GM11168 (cell line): ENCODE data around the gene MMP20.

ENCODE experiments used
- in situ Hi-C: fragments of 300-500 bp; cut with MboI; formaldehyde crosslinking; loops from one replicate; pipeline ENCODE4 v1.12.0; 2022; ENCODE audit warnings: low sequenced_read_pairs; ENCODE audit not compliant: unreplicated experiment

The MMP20 gene

DNA sequence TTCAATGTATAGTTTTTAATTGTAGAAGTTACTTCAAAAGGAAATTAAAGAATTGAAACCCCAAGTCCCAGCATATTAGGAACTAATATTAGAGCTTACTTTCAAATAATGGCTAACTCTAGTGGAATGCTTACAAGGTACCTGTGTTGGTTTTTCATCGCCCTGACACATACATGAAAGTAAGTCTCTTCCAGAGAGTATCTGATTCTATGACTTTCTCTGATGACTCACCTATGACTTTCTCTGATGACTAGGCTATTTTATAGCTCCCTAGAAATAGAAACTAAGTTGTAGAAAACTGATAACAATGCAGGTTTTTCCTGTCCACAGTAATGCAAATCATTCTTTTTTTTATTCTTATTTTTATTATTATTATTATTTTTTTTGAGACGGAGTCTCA is 61.0 kb downstream of the MMP20 start:
- in situ Hi-C loops = no loop called here

DNA sequence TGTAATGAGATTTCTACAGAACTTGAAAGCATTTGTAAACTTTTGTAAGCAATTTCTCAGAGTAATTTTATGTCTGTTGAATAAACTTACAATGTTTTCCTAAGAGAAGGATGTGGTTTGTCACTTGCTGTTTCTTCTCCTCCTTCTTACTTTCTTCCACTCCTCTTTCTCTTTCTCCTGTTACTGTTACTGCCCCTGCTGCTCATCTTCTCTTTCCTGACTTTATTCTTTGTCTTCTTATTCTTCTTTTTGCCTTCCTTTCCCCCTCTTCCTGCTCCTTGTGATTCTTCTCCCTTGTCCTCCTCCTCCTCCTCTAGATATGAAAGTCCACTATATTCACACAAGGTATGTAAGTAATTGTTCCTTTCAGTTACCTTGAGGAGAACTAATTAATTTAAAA is 63.5 kb downstream of the MMP20 start:
- in situ Hi-C loops = no loop called here

DNA sequence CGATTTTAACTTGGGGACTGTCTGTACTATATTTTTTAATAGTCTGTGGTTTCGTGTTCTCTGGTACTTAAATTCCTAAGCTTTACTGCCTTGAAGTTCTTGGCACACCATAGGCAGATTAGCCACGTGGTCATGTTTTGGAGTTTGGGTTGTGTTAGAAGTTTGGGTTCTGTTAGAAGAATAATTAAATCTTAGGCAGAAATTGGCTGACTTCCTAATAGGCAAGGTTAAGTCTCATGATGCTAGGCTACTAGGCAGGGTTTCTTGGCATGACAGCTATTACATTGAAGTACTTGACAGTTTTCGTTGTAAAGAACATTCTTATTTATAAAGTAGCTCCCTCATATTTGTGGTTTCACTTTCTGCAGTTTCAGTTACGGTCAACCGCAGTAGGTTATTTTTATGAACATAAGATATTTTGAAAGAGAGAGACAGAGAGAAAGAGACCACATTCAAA is 64.5 kb downstream of the MMP20 start:
- in situ Hi-C loops = no loop called here

DNA sequence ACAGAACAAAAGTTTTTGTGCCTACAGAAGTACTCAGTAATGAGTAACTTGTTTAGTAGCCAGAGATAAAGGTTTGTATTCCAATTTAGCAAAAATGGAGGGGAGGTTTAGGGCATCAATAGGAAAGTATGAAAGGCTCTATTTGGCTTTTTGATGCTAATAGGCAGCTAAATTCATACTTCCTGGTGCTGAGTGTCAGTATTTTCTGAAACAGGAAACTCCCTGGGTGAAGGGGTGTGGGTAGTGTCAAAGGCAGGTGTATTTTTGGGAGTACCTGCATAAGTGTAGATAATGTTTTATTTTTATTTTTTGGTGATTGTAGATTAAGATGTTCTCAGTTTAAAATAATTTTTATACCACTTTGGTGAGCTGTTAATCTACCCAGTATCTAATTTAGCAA is 65.3 kb downstream of the MMP20 start:
- in situ Hi-C loops = no loop called here

DNA sequence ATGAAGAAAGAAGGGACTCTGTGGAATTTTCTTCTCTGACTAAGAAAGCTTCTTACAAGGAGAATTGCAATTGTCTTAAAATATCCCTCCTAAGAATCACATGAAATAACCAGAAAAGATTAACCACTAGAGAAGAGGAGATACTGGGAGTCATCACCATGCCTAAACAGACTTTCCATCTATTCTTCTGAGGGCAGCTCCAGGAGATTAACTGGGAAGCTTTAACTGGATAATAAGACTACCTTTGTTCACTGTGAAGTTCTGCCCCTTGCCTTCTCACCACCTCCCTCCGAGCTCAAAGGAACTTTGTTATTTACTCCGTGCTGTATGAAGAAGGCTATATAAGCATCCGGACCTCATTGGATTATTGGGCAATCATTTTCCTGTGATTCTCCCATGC is 70.0 kb downstream of the MMP20 start:
- in situ Hi-C loops = no loop called here

DNA sequence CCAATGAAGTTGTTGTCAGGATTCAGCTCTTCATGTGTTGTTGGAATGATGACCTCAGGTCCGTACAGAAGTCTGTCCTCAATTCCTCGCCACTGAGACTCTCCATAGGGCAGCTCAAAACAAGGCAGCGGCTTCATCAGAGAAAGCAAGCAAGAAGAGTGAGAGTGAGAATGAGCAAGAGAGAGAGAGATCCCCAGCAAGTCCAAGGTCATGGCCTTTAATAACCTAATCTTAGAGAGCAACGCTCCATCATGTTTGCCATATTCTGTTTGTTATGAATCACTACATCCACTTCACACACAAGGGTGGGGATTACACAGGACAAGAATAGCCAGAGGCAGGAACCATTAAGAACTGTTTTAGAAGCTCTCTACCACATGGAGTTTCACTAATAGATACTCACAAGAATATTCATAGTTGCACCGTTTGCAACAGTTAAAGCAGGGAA is 71.3 kb downstream of the MMP20 start:
- in situ Hi-C loops = no loop called here

DNA sequence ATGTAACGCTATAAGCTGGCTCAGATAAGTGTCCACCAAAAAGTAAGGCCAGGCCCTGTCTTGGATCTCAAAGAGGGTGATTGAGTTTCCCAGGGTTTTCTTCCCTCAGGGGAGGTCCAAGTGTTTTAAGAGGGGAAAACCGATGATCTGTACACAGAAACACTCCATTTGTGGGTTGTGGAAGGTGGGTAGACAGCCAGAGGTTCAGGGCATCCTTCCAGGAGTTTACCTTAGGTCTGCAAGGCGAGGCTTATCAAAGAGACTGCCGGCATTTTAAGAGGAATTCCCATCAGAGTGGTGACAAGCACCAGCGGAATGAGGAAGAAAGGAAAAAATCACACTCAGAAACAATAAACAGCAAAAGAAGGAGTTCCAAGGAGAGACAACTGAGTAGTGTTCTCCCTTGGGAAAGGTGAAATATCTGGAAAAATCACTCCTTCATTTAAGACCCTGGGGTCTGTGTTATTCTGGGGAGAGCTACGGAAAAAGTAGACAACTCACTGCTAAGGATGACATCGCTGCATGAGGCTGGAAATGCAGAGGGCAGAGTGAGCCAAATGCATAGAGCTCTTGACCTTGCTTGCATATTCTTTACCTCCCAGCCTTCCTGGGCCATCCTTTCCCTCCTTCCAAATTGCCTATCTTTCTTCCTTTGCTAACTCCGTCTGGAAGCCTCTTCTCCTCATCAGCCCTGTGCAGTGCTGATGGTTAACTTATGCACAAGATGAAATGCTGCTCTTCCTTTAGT is 72.5 kb downstream of the MMP20 start:
- in situ Hi-C loops = no loop called here

DNA sequence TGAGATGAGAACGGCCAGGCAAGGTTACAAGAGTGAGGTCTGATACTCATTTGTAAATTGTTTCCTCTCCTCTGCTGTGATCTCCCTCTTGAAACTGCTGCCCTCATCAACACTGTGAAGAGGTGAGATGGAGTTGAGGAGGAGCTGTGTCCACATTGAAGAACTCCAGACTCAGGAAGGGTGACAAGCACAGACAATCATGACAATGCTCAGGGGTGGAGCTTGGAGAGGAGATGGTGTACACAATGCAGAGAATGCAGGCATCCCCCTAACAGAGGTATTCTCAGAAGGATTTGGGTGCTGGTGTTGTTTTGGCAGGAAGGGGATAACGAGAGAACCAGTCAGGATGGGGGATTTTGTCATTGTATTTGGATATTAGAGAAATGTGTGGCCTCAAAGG is 73.1 kb downstream of the MMP20 start:
- in situ Hi-C loops = no loop called here

DNA sequence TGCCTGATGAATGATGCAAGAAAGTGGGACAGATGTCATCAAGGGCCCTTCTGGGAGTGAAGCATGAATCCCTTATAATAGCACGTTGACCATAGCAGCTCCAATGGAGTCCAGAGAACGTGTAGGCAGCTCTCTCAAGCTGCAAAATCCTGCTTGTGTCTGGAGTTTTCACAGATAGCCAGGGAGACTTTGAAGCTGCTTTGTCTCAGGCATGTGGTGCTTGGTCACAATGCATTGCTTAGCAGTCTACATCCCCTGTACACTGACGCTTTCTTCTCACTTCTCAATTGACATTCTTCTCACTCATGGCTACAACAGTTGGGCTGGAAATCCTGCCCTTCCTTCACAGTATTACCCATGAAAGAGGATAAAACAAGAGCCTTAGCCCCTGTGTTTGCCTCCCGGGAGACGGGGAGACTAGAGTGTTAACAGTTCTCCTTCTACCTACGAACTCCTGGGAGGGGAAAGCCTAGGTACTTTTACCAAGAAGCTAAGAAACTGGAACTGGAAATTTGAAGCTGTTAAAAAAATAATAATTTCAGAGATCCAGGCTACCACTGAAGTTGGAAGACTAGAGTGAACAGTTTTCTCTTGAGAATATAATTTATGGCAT is 73.9 kb downstream of the MMP20 start:
- in situ Hi-C loops = no loop called here

DNA sequence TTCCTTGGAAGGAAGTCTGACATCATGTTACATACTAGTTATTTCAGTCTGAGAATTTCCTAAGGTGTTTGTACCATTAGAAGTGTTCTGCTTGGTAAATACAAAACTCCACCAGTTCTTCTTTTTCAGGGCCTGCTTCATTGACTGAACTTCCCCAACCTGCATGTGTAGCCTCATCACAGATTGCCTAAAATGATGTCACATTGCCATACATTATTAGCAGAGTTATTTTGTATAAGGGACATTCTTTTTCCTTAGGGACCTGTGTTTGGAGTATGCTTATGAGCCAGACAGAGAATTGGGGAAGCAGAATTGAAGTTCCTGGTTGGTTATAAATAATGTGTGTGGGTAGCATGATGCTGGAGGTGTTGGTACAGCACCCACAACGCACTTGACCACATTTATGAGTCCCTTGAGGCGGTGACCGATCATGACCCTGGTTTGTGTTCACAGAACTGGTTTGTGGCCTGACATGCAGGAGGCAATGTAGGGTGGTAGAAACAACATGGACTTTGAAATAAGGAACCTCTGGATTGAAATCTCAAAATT is 78.1 kb downstream of the MMP20 start:
- in situ Hi-C loops = no loop called here

DNA sequence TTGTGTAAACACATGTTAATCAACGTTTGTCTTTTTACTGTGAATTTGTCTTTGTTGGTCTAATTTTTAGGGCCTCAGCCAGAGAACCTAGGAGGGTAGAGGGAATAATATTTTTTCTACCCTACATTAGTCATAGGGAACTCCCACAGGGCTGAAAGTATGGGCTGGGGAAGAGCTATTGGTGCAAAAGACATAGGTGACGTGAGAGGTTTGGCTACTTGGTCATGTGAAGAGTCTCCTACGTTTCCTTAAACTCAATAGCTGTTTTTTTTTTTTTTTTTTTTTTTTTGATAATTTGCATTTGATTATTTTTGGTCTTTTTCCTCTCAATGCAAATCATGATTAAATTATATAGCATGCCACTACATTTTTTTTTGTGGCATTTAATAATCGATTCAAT is 78.7 kb downstream of the MMP20 start:
- in situ Hi-C loops = no loop called here

DNA sequence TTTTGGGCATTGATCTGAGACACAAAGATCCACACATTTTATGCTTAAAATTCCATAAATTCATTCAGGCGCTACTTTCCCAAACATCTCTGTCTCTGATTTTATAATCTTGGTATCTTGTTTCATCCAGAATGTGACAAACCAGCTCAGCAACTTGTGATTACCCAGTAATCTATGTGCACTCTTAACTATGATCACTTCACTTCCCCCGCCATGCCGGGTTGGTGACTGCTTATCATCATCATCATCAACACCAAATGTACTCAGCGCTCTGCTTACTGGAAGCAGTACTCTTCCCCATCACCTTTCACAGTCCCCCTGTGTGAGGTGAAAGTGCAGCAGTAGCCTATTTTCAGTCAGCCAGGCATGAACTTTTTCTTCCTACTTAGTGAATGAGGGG is 79.4 kb downstream of the MMP20 start:
- in situ Hi-C loops = no loop called here

DNA sequence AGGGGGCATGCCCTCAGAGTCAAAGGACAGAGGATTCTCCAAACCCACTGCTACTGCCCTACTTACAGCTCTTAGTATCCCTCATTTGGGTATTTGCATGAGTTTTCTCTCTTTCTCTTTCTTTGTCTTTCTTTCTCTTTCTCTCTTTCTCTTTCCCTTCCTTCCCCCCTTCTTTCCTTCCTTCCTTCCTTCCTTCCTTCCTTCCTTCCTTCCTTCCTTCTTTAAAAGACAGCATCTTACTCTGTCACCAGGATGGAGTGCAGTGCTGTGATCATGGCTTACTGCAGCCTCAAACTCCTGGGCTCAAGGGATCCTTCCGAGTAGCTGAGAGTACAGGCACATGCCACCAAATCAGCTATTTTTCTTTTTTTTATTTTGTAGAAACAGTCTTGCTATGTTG is 80.5 kb downstream of the MMP20 start:
- in situ Hi-C loops = no loop called here

DNA sequence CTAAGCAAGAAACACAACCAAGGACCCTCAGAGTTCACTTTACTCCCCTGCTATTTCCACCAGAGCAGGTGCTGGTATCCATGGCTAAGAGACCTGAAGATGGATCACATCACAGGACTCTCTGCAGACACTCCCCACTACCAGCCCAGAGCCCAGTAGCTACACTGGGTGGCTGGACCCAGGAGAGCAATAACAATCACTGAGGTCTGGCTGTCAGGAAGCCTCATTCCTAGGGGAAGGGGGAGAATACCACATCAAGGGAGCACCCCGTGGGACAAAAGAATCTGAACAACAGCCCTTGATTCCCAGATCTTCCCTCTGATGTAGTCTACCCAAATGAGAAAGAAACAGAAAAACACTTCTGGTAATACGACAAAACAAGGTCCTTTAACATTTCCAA is 85.6 kb downstream of the MMP20 start:
- in situ Hi-C loops = no loop called here

DNA sequence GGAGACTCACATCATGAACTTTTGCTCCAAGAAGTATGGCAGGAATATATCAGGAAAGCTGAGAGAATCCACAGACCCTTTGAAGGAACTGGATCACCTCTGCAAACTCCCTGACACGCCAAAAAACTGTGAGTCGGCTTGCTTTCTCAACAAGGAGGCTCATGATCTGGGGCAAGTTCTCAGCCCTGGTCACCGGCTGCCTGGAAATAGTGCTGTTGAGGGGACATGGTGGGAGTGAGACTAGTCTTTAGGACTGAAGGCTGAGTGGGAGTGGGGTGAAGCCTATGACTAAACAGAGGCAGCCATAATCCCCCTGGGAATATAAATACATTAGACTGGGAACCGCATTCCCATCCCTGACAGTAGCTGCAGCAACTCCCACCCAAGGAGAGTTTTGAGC is 86.2 kb downstream of the MMP20 start:
- in situ Hi-C loops = no loop called here

DNA sequence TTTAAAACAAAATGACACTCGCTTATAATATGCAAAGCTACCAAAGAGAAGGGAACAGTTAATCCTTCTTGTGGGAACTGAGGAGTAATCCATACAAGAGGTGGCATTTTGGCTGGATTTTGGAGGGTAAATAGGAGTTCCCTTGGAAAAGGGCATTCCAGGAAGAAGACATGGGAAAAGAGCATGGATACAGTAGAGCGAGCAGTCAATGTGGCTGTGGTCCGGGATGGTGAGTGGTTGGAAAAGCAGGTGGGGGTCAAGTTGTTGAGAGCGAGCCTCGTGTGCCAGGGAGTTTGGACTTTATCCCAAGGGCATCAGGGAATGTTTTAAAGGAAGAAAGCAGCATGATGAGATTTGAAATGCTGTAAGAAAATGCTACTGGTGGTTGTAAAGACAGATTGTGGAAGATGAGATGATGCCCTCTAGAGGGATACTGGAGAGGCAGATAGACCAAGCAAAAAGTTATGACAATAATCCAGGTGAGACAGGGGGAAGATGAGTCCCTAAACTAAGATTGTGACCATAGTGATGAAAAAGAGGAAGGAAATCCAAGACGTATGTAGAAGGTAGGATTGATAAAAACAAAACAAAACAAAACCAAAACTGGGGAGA is 90.8 kb downstream of the MMP20 start:
- in situ Hi-C loops = no loop called here

DNA sequence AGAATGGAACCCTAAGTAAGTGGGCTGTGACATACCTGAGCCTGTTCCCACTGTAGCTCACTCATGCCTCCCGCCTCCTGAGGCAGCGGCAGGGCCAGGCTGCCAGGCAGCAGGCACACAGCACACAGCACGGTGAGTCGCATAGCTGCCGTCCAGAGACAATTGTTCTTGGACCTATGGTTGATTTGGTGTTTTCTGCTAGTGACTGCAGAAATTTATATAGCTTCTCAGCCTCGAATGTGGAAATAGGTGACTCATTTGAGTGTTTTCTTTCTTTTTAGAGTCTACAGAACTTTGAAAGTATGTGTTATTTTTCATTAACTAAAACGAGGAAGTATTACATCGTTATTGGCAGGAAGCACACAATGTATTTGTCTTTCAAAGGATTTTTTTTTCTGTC is 94.6 kb downstream of the MMP20 start, which contains the start of gene MMP7:
Gene MMP7 (minus strand): TSS at position 190 of the 400 bp plus-strand sequence. CDS start 47 bp downstream, at position 143.
- in situ Hi-C loops = no loop called here

DNA sequence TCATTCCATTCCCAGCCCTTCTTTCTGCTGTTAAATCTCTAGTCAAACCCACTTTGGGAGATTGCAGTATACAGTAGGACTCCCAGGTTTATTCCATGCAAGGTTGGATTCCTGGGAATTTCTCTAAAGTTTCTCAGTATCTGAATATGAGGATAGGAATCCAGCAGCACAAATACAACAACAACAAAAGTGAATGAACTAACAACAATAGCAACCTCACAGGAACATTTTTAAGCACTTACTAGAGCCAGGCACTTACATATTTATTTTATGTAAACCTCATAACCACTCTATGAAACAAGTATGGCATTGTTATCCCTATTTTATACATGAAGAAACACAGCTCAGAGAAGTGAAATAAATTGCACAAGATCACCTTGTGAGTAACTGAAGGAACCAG is 96.5 kb downstream of the MMP20 start:
- in situ Hi-C loops = no loop called here

DNA sequence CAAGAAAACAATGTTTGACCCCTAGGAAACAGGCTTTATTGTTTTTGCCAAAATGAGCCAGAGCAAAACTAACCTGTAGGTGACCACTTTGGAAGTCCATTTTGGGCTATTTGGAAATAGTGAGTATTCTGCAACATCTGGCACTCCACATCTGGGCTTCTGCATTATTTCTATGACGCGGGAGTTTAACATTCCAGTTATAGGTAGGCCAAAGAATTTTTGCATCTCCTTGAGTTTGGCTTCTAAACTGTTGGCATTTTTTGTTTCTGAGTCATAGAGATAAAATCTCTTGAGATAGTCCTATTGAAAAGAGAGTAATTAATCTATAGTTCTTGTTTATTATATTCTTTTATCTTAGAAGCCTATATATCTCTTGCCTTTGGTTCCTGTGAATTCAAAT is 97.4 kb downstream of the MMP20 start:
- in situ Hi-C loops = no loop called here

DNA sequence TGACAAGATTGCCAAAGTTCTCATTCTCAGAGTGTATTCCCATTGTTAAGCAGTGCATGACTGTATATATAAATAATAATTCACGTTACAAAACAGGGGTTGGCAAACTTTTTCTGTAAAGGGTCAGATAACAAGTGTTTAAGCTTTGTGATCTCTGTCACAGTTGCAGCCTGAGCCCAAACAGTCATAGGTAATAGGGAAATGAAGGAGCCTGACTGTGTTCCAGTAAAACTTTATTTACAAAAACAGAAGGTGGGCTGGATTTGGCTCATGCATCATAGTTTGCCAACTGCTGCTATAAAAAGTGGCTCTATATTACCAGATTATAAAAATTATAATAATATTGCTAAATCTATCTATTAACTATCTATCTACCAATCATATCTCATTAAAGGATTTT is 98.1 kb downstream of the MMP20 start:
- in situ Hi-C loops = no loop called here
